Activated naive CD4-positive, alpha-beta T cell (primary cell): ENCODE measurements around the gene TNFAIP8L1.

Source experiments
- DNase-seq, 4 experiments: peaks; one replicate each; lab custom pipeline; 2025; lab: John Stamatoyannopoulos, UW

The TNFAIP8L1 gene

GRCh38 chr19:4702764-4703163 is 63.4 kb downstream of the TNFAIP8L1 start:
- DNase-seq = no peak

DNA sequence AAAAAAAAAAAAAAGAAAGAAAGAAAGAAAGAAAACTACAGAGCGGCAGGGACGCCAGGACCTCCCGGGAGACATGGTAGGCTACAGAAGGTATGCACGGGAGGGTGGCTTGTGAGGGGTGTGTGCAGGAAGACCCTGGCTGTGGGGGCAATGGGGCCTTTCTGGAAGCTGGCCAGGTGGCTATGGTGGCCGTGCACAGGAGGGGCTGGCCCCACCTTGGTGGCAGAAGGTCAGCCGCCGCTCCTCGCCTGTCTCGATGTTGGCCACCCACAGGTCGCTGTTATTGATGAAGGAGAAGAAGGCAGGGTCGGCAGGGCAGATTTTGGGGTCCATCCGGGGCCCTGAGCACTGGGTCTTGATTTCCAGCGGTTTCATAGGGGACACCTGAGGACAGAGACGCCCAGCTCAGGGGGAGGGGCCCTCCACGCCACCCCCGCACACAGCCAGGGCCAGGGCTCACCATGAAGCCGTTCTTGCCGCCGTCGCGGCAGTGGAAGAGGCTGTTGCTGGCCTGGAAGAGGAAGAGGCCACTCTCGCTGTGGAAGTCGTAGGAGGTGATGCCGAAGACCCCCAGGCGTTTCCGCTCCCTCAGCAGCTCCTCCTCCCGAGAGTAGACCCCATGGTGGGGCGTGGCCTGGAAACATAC is 64.5 kb downstream of the TNFAIP8L1 start:
- no peak for DNase-seq

DNA sequence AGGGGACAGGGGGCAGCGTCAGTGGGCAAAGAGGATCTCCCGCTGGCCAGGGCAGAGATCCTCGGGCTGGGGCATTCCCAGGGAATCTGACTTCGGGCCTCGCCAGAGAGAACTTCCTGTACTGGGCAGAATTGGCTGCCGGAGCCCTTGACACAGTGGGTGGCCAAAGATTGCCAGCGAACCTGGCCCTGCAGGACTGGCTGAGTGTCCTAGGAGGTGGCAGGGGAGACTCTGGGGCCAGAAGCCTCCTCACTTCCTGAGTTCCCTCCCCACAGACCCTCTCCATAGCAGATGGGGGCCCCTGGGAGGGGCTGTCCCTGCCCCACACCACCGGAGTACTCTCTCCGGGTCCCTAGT is 65.0 kb downstream of the TNFAIP8L1 start:
- no peak for DNase-seq
